ENCODE measurements around the gene DPY19L1.
A peak's percentile ranks its signal among the peaks of the same experiment; 100 is the strongest.

The DPY19L1 gene

DNA sequence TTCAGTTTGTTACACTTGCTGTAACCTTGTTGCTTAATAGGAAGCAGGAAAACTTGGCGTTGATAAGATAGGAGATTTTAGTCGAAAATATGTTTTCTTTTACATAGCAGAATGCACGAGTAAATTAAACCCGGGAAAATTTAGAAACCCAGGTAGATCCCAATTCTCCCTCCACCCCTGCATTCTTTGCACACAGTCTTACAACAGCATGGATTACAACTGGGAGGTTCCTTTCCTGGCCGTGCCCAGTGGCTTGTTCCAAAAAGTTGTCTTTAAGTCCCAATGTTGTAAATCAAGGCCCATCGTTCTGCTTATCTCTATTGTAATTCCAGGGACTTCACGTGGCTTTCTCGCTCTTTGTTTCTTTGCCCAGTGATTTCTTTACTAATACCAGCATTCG is 1.1 kb upstream of the DPY19L1 start:
- H3K14ac ChIP-seq (ENCODE audit: low read length in 2 of 2) = no peak overlapping the region
- H3K27me3 ChIP-seq (ENCODE audit: control insufficient read depth in 1 of 2, insufficient read depth in 1 of 2, low read length in 2 of 2) = peaks cover 0 to 12% of the 10 kb centered on the region in 2 experiments
- no peak for DNase-seq
- H3K9me3 ChIP-seq (ENCODE audit: control insufficient read depth, low read length) = no peaks in the 10 kb centered on the region
- no peak overlapping the region for H2AK5ac ChIP-seq (ENCODE audit: low read length, severe bottlenecking)
- no peak overlapping the region for H2BK5ac ChIP-seq (ENCODE audit: low read depth, low read length, poor library complexity, severe bottlenecking)
- H2BK12ac ChIP-seq (ENCODE audit: low read length in 2 of 2) = no peak overlapping the region
- H2BK120ac ChIP-seq (ENCODE audit: low read depth, low read length) = no peak overlapping the region
- no peak overlapping the region for H3K4ac ChIP-seq (ENCODE audit: low read depth in 1 of 2, low read length in 2 of 2)
- peaks cover 1% of the 10 kb centered on the region for H3K4me1 ChIP-seq (ENCODE audit: control insufficient read depth, insufficient read depth, low read depth, low read length)
- peak overlapping the region; percentile 92 for H3K4me2 ChIP-seq (ENCODE audit: low read length, poor library complexity, severe bottlenecking)
- H3K9ac ChIP-seq (ENCODE audit: low read length) = peak overlapping the region; percentile 87
- 34% methylated on average over 7 of the region's 9 CpGs for WGBS
- H3K4me3 ChIP-seq (ENCODE audit: insufficient read depth in 1 of 2, low read depth in 1 of 2, low read length in 2 of 2) = peak overlapping the region in 1 of 2 experiments; percentile 91
- no peak overlapping the region for H3K18ac ChIP-seq (ENCODE audit: low read depth in 1 of 2, low read length in 2 of 2)
- no peaks in the 10 kb centered on the region for H3K36me3 ChIP-seq (ENCODE audit: control insufficient read depth in 1 of 2, insufficient read depth in 2 of 2, low read depth in 1 of 2, low read length in 2 of 2)
- no peak overlapping the region for H2BK15ac ChIP-seq (ENCODE audit: low read depth, poor library complexity, severe bottlenecking)
- H2AFZ ChIP-seq (ENCODE audit: low read depth, low read length) = no peak overlapping the region
- peak overlapping the region; percentile 83 for H3K27ac ChIP-seq (ENCODE audit: low read length, poor library complexity, severe bottlenecking)
- no peak overlapping the region for H4K91ac ChIP-seq (ENCODE audit: low read length)
- H4K8ac ChIP-seq (ENCODE audit: low read length) = no peak overlapping the region
- H3K23ac ChIP-seq (ENCODE audit: low read length in 2 of 2) = no peak overlapping the region
- no peaks in the 10 kb centered on the region for H3K79me1 ChIP-seq (replicated peaks; ENCODE audit: low read length, poor library complexity, severe bottlenecking)

GRCh38 chr7:35037526-35038341 is 449 bp upstream of the DPY19L1 start:
- Histone ChIP-seq H3K79me1 (replicated peaks; ENCODE audit: low read length, poor library complexity, severe bottlenecking) (peaks cover 3% of the 10 kb centered on the region), H3K14ac (ENCODE audit: low read length in 2 of 2) (no peak overlapping the region), H3K18ac (ENCODE audit: low read depth in 1 of 2, low read length in 2 of 2) (peak overlapping the region; percentile 54 to 91), H3K23ac (ENCODE audit: low read length in 2 of 2) (no peak overlapping the region), H2AK5ac (ENCODE audit: low read length, severe bottlenecking) (no peak overlapping the region), H2BK15ac (ENCODE audit: low read depth, poor library complexity, severe bottlenecking) (peak overlapping the region; percentile 99), H2AFZ (ENCODE audit: low read depth, low read length) (peak overlapping the region; percentile 72), H2BK120ac (ENCODE audit: low read depth, low read length) (peak overlapping the region; percentile 29), H3K4me1 (ENCODE audit: control insufficient read depth, insufficient read depth, low read depth, low read length) (peaks cover 1% of the 10 kb centered on the region), H4K8ac (ENCODE audit: low read length) (peak overlapping the region; percentile 69), H3K36me3 (ENCODE audit: control insufficient read depth in 1 of 2, insufficient read depth in 2 of 2, low read depth in 1 of 2, low read length in 2 of 2) (no peaks in the 10 kb centered on the region), H3K27me3 (ENCODE audit: control insufficient read depth in 1 of 2, insufficient read depth in 1 of 2, low read length in 2 of 2) (peaks cover 0 to 9% of the 10 kb centered on the region in 2 experiments), H3K4me2 (ENCODE audit: low read length, poor library complexity, severe bottlenecking) (peak overlapping the region; percentile 92), H3K27ac (ENCODE audit: low read length, poor library complexity, severe bottlenecking) (peak overlapping the region; percentile 83), H3K4ac (ENCODE audit: low read depth in 1 of 2, low read length in 2 of 2) (no peak overlapping the region), H3K9ac (ENCODE audit: low read length) (peak overlapping the region; percentile 87), H2BK12ac (ENCODE audit: low read length in 2 of 2) (no peak overlapping the region), H4K91ac (ENCODE audit: low read length) (no peak overlapping the region), H3K9me3 (ENCODE audit: control insufficient read depth, low read length) (no peaks in the 10 kb centered on the region), H2BK5ac (ENCODE audit: low read depth, low read length, poor library complexity, severe bottlenecking) (peak overlapping the region; percentile 96), H3K4me3 (ENCODE audit: insufficient read depth in 1 of 2, low read depth in 1 of 2, low read length in 2 of 2) (peak overlapping the region; percentile 85 to 91)
- DNase-seq = peak; percentile 93
- WGBS = under 1% methylated on average over 54 of the region's 100 CpGs

DNA sequence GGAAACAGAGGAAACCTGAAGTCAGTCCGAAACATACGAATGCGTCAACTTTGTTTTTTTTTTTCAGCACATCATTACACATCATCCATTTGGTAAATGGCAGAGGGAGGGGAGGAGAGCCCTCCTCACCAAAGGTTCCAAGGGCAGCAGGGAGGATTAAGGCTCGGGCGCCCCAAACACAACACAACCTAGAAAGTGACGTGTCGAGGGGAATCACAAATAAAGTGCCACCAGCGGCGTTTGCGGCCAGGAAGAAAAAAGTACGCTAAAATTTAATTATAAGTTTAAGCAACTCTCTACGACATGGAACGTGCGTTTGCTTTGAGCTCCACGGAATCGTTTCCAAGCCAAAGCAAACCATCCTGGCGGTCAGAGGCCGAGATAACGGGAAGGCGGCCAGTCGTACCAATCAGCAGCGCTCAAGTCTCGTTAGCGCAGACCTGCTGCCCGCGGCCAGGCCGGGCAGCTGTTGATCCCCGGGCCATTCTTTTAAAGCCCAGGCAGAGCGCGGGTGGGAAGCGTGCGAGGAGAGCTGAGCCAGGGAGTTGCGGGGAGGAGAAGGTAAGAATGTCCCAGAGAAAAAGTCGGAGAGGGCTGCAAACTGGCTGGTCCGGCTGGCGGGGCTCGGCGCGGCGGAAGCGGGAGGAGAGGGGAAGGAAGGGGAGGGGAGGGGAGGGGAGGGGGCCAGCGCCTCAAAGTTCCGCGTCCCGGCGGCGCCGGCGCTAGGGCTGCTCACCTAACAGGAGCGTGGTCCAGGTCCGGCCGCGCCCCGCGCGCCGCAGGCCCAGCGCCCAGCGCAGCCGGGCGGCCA is 719 bp downstream of the DPY19L1 start:
- peak; percentile 78 for DNase-seq
- peaks cover 1% of the 10 kb centered on the region for H3K4me1 ChIP-seq (ENCODE audit: control insufficient read depth, insufficient read depth, low read depth, low read length)
- H2BK12ac ChIP-seq (ENCODE audit: low read length in 2 of 2) = no peak overlapping the region
- no peak overlapping the region for H4K91ac ChIP-seq (ENCODE audit: low read length)
- H3K4me3 ChIP-seq (ENCODE audit: insufficient read depth in 1 of 2, low read depth in 1 of 2, low read length in 2 of 2) = peak overlapping the region; percentile 85 to 89
- no peak overlapping the region for H2BK5ac ChIP-seq (ENCODE audit: low read depth, low read length, poor library complexity, severe bottlenecking)
- H3K36me3 ChIP-seq (ENCODE audit: control insufficient read depth in 1 of 2, insufficient read depth in 2 of 2, low read depth in 1 of 2, low read length in 2 of 2) = no peaks in the 10 kb centered on the region
- peak overlapping the region; percentile 89 for H3K9ac ChIP-seq (ENCODE audit: low read length)
- H3K23ac ChIP-seq (ENCODE audit: low read length in 2 of 2) = no peak overlapping the region
- peak overlapping the region; percentile 3 to 54 for H3K18ac ChIP-seq (ENCODE audit: low read depth in 1 of 2, low read length in 2 of 2)
- H4K8ac ChIP-seq (ENCODE audit: low read length) = no peak overlapping the region
- peak overlapping the region in 1 of 2 experiments; percentile 74 for H3K4ac ChIP-seq (ENCODE audit: low read depth in 1 of 2, low read length in 2 of 2)
- peak overlapping the region; percentile 36 for H2AFZ ChIP-seq (ENCODE audit: low read depth, low read length)
- H2AK5ac ChIP-seq (ENCODE audit: low read length, severe bottlenecking) = no peak overlapping the region
- H2BK15ac ChIP-seq (ENCODE audit: low read depth, poor library complexity, severe bottlenecking) = peak overlapping the region; percentile 21
- no peak overlapping the region for H3K14ac ChIP-seq (ENCODE audit: low read length in 2 of 2)
- H3K79me1 ChIP-seq (replicated peaks; ENCODE audit: low read length, poor library complexity, severe bottlenecking) = peaks cover 4% of the 10 kb centered on the region
- H3K4me2 ChIP-seq (ENCODE audit: low read length, poor library complexity, severe bottlenecking) = peak overlapping the region; percentile 85
- WGBS = 1% methylated on average over 49 of the region's 61 CpGs
- H3K9me3 ChIP-seq (ENCODE audit: control insufficient read depth, low read length) = no peaks in the 10 kb centered on the region
- peak overlapping the region; percentile 69 for H3K27ac ChIP-seq (ENCODE audit: low read length, poor library complexity, severe bottlenecking)
- peak overlapping the region; percentile 87 for H2BK120ac ChIP-seq (ENCODE audit: low read depth, low read length)
- H3K27me3 ChIP-seq (ENCODE audit: control insufficient read depth in 1 of 2, insufficient read depth in 1 of 2, low read length in 2 of 2) = peaks cover 0 to 4% of the 10 kb centered on the region in 2 experiments

- H3K36me3 ChIP-seq (ENCODE audit: control insufficient read depth in 1 of 2, insufficient read depth in 2 of 2, low read depth in 1 of 2, low read length in 2 of 2) = no peaks in the 10 kb centered on the region
These were observed 1.7 kb downstream of the DPY19L1 start for GRCh38 chr7:35035511-35035961.

More at GRCh38 chr7:35035511-35035961, 1.7 kb downstream of the DPY19L1 start:
- H3K27me3 ChIP-seq (ENCODE audit: control insufficient read depth in 1 of 2, insufficient read depth in 1 of 2, low read length in 2 of 2) = peaks cover 0 to under 1% of the 10 kb centered on the region in 2 experiments
- no peak overlapping the region for H4K91ac ChIP-seq (ENCODE audit: low read length)
- H2AK5ac ChIP-seq (ENCODE audit: low read length, severe bottlenecking) = no peak overlapping the region
- 10% methylated on average over 3 of the region's 5 CpGs for WGBS
- no peak overlapping the region for H2BK12ac ChIP-seq (ENCODE audit: low read length in 2 of 2)
- H3K4ac ChIP-seq (ENCODE audit: low read depth in 1 of 2, low read length in 2 of 2) = no peak overlapping the region
- no peak overlapping the region for H2AFZ ChIP-seq (ENCODE audit: low read depth, low read length)
- peak; percentile 46 for DNase-seq
- peak overlapping the region; percentile 85 for H3K4me2 ChIP-seq (ENCODE audit: low read length, poor library complexity, severe bottlenecking)
- H2BK5ac ChIP-seq (ENCODE audit: low read depth, low read length, poor library complexity, severe bottlenecking) = no peak overlapping the region
- peak overlapping the region; percentile 89 for H3K9ac ChIP-seq (ENCODE audit: low read length)
- no peak overlapping the region for H4K8ac ChIP-seq (ENCODE audit: low read length)
- H3K4me3 ChIP-seq (ENCODE audit: insufficient read depth in 1 of 2, low read depth in 1 of 2, low read length in 2 of 2) = peak overlapping the region in 1 of 2 experiments; percentile 89
- no peaks in the 10 kb centered on the region for H3K9me3 ChIP-seq (ENCODE audit: control insufficient read depth, low read length)
- H2BK15ac ChIP-seq (ENCODE audit: low read depth, poor library complexity, severe bottlenecking) = no peak overlapping the region
- H3K14ac ChIP-seq (ENCODE audit: low read length in 2 of 2) = no peak overlapping the region
- no peak overlapping the region for H2BK120ac ChIP-seq (ENCODE audit: low read depth, low read length)
- H3K4me1 ChIP-seq (ENCODE audit: control insufficient read depth, insufficient read depth, low read depth, low read length) = peaks cover 1% of the 10 kb centered on the region
- no peak overlapping the region for H3K23ac ChIP-seq (ENCODE audit: low read length in 2 of 2)
- peaks cover 4% of the 10 kb centered on the region for H3K79me1 ChIP-seq (replicated peaks; ENCODE audit: low read length, poor library complexity, severe bottlenecking)
- no peak overlapping the region for H3K18ac ChIP-seq (ENCODE audit: low read depth in 1 of 2, low read length in 2 of 2)
- H3K27ac ChIP-seq (ENCODE audit: low read length, poor library complexity, severe bottlenecking) = peak overlapping the region; percentile 42

All from mesenchymal stem cell (in vitro differentiated cells and primary cell).